ENCODE results near the gene HAUS1.
"Not testable (repeated sequence)": the region's sequence is repeated elsewhere in the genome, so short reads cannot be mapped to it uniquely, and the experiment has no call there.

Gene HAUS1

GRCh38 chr18:46160050-46160798 lies 56.0 kb downstream of the HAUS1 start:
- DNase-seq, result no peak

- not testable (repeated sequence) for DNase-seq
Observed at GRCh38 chr18:46160840-46161239, 56.7 kb downstream of the HAUS1 start.

GRCh38 chr18:46161703-46162396 lies 57.7 kb downstream of the HAUS1 start:
- DNase-seq, result no peak

GRCh38 chr18:46163091-46163490 lies 58.9 kb downstream of the HAUS1 start:
- no peak for DNase-seq

GRCh38 chr18:46163941-46164499 lies 59.8 kb downstream of the HAUS1 start:
- no peak for DNase-seq

GRCh38 chr18:46164502-46164901 lies 60.3 kb downstream of the HAUS1 start:
- not testable (repeated sequence) for DNase-seq

- no peak for DNase-seq
Observed at GRCh38 chr18:46164920-46165319, 60.7 kb downstream of the HAUS1 start.

- DNase-seq, result no peak
Observed at GRCh38 chr18:46166261-46166970, 62.2 kb downstream of the HAUS1 start.

GRCh38 chr18:46167971-46168370 lies 63.8 kb downstream of the HAUS1 start:
- DNase-seq, result peak; percentile 68

GRCh38 chr18:46169464-46169941 lies 65.3 kb downstream of the HAUS1 start:
- DNase-seq, result no peak

- DNase-seq, result no peak
Observed at GRCh38 chr18:46171331-46171730, 67.1 kb downstream of the HAUS1 start.

GRCh38 chr18:46173393-46174341 lies 69.5 kb downstream of the HAUS1 start:
- peak; percentile 80 for DNase-seq

GRCh38 chr18:46174342-46175041 lies 70.3 kb downstream of the HAUS1 start:
- DNase-seq, result no peak

GRCh38 chr18:46176001-46176400 lies 71.8 kb downstream of the HAUS1 start:
- no peak for DNase-seq

Measured in SIG-M5 (cell line).